Embryonic facial prominence (tissue), 1 donor: ENCODE results near the gene WDR1.

Source experiments
- DNase-seq: peaks from one replicate; pipeline ENCODE4 v3.0.0-alpha.2; 2016; ENCODE audit errors: extremely low spot score

The WDR1 gene

GRCh38 chr4:10113362-10114047, 3.1 kb downstream of the WDR1 start:
- DNase-seq, result no peak

DNA sequence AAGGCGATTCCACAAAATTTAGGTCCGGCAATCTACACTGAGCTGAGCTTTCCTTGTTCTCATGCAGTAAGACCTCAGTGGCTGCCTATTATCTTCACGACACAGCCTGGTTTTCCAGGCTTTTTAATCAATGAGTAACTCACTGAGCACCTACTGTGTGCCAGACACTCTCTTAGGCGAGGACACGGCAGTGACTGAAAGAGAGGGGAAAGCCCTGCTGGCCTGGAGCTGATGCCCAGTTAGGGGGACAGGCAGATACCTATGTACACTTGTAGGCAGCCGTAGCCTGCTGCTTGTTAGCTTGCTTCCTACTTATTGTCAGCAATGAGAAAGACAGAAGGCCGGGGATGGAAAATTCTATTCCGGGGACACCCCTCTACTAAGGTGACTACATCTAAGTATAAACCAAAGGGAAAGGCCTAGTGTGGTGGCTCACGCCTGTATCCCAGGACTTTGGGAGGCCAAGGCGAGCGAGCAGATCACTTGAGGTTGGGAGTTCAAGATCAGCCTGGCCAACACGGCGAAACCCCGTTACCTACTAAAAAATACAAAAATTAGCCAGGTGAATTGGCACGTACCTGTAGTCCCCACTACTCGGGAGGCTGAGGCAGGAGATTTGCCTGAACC, 3.8 kb downstream of the WDR1 start:
- DNase-seq, result no peak

DNA sequence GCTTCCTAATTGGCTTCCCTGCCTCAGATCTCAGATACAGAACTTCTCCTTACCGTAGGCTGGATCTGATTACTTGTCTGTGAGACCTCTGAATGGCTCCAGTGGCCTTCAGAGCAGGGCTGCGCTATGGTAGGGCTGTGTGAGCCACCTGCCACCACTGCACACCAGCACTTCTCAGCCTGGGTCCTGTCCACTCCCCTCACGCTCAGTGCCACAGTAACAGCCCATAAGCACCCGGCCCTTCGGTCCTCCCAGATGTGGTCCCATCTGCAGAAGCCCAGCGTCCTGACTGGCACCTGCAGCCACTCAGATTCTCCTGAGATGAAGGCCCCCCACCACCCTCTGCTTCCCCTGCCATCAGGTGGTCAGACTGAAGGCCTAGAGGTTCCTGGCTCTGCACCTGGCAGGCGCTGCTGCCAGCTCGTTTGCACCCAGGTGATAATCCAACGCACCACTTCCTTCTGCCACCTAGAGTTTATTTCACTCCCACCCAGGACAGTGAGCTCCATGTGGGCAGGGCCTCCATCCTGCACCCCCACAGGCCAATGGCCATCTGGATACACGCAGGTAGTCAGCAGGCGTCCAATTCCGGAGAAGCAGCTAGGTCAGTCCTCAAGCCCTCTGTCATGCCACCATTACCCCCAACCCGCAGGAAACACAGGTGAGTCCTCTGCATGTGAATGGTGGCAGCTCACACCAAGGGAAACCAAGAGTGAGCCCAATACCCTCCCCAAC, 5.4 kb downstream of the WDR1 start:
- no peak for DNase-seq

- DNase-seq, result no peak
These were observed 6.5 kb downstream of the WDR1 start for GRCh38 chr4:10109995-10110670.

GRCh38 chr4:10108818-10109783, 7.5 kb downstream of the WDR1 start:
- DNase-seq, result no peak

GRCh38 chr4:10108391-10108790, 8.2 kb downstream of the WDR1 start:
- DNase-seq, result no peak

- no peak for DNase-seq
These were observed 9.2 kb downstream of the WDR1 start for GRCh38 chr4:10107111-10108091.

DNA sequence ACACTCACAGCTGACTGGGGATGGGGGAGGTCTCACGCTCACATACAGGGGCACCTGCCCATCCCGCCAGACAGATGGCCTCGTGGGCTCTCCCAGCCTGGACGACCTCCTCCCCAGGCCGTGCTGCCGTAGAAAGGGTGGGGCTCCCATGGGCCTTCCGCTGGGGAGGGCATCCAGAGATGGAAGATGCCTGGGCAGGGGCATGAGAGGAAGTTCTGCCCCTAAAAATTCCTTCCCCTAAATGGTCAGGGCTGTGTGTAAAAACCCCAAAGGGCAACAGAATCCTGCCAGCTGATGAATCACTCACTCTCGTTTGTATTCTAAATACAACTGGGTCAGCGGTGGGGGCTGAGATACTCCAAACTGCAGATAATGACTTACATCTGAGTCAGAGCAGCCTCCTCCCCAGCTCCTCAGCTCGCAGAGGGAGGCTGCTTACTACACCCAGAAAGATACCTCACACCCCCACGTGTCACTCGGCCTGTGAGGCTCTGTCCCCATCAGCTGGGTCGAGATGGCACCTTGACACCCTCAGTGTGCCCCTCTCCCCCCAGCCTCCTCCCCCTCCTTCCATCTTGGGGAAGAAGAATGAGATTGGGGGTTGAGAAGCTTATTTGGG, 10.1 kb downstream of the WDR1 start:
- no peak for DNase-seq

DNA sequence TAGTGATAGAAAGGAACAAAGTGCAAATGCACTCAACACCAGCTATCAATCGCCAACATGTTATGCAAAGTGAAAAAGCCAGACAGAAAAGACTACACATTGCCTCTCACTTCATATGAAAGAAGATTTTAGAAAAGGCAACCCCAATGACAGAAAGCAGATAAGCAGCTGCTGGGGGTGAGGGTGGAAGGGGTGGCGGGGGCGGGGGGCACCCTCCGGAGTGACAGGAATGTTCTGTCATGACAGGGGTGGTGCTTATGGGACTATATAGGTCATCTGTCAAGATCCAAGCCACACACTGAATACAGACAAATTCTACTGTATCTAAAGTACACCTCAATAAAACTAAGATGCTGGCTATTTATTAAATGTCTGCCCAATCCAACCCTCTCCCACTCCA, 10.7 kb downstream of the WDR1 start:
- DNase-seq, result no peak

- DNase-seq, result no peak
These were observed 11.2 kb downstream of the WDR1 start for GRCh38 chr4:10105421-10105820.

- no peak for DNase-seq
These were observed 11.7 kb downstream of the WDR1 start for GRCh38 chr4:10104991-10105276.

DNA sequence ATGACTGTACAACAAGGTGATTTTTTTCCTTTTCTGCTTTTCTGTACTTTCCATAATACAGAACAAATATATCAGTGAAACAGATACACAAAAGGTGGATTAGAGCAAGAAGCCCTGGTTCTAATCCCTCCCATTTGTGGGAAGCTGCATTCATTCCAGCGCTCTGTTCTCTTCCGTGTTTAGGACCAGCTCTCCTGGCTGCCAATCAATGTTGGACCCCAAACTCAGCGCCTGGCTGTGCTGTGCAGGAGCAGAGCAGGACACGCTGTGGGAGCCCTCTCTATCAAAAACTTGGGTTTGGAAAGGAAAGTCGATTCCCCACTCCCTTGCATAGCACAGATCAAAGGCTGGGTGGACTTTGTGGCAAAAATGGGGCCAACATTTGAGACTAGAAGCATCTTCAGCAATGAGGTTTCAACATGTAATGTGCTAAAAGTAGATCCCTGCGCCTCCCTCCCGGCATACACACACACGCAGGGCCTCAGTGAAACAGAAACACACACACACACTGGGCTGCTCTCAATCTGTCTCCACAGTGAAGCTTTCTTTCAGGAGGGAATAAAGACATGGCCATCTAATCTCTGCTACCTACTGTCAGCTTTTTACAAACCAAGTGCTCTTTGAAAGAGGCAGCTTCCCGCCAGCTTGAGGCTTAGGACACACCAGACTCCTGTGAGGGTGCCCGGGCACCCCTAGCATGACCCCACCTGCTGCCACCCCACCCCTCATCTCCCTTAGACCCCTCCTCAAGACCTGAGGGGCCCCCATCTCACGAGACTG, 12.2 kb downstream of the WDR1 start:
- DNase-seq, result no peak

DNA sequence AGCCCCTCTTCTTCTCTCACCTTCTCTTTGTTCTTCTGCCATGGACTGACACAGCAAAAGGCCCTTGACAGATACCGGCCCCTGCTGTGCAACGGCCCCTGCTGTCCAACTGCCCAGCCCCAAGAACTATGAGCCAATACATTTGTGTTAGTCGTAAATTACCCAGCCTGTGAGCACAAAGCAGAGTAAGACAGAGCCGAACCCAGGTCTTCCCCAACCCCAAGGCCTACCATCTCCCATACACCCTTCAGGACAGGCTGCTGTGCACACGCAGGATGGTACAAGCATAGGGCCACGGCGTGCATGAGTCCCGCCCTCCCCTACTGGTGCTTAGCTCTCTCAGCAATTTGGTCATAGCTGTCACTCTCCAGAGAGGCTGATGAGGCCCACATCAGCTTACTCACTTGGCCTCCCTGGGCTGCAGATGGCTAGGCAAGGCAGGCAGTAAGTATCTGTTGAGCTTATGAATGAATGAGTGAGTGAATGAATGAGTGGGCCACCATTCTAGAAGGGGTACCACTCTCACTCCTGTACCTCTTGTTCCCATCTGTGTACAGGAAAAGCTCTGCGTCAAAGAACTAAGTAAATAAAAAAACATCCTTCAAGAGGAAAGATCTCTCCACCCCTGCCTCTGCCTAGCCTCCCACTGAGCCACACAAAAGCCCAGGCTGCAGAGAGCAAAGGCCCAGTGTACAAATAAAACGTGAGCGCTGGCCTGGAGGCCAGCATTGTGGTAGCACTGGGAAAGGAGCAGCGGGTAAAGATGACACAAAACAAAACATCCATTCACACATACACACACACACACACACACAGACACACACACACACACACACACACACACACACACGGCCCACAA, 13.9 kb downstream of the WDR1 start:
- DNase-seq, result no peak

DNA sequence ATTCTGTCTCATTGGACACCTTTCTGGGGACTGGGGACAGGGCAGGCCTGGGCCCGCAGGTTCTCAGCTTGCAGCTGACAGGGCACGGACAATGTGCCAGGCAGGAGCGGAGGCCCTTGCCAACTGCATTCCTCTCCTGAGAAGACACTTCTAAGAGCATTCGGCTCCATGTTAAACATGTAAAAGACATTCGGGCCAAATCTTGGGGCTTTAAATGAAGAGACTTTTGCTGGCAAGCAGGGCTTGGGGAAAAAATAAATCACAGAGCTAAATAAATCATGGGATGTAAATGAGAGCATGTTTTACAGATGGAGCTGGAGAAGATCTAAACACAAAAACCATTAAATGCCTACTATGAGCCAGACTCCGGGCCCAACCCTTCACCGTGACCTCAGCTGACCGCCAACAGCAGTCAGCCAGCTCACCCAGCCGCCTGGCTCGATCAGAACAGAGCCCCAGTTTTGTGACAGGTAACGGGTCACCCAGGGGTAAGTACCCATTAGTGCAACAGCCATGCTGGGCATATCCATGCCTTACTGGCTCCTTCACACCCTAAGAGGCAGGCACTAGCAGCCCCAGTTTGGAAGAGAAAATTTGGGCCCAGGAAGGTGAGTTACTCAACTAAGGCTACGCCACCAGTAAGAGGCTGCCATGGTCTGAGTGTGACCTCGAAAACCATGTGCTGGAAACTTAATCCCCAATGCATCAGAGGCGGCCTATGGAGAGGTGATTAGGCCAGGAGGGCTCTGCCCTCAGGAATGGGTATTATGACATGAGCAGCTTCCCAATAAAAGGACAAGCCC, 14.7 kb downstream of the WDR1 start:
- DNase-seq, result no peak

- DNase-seq, result no peak
These were observed 15.8 kb downstream of the WDR1 start for GRCh38 chr4:10100734-10101216.

GRCh38 chr4:10099499-10100325, 16.9 kb downstream of the WDR1 start:
- no peak for DNase-seq
